Body of pancreas (tissue), 4 donors: ENCODE data around the gene SPOCK1.

Source experiments
- POLR2A ChIP-seq, 3 donors: fragments of 450-650 bp; IDR thresholded peaks; one replicate each; pipeline ENCODE4 v1.6.1; 2016; ENCODE audit warnings: antibody characterized with exemption in 3 of 3, mild to moderate bottlenecking in 2 of 3
- TF ChIP-seq, protein P1 (sequence below), 7 experiments: fragments of 450-650 bp in 4 of 7; fragments of 200-600 bp in 3 of 7; sonication (generic) in 3 of 7; IDR thresholded peaks; one replicate each; pipeline ENCODE4 v1.5.1; 2016 to 2019; ENCODE audit warnings: antibody characterized with exemption in 7 of 7

DNA sequence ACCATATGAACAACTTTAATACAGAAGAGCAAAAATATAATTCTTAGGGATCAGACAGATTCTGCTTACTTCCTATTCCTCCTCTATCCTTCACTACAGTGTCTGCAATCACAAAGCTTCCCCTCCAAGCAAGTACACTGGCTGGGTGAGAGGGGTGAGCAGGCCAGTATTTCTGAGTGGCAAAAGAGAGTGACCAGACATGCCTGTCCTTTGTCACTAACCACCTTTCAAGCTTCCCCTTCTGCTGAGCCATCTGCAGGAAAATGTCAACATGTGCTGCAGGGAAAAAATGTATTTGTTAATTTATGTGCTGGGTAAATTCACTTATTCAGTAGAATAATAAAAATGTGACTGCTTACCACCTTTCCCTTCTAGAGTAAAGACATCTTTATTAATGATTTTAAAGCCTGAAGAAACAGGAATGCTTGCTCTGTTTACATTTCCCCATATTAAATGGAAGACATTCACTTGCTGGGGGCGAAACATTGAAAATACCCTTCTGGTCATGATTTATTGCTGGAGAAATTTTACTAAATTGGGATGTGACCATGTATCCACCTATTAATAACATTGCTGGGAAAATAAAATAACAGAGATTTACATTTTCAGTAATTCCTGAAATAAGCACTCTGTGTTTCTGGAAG is 84.9 kb downstream of the SPOCK1 start:
- TF ChIP-seq, protein P1, sequence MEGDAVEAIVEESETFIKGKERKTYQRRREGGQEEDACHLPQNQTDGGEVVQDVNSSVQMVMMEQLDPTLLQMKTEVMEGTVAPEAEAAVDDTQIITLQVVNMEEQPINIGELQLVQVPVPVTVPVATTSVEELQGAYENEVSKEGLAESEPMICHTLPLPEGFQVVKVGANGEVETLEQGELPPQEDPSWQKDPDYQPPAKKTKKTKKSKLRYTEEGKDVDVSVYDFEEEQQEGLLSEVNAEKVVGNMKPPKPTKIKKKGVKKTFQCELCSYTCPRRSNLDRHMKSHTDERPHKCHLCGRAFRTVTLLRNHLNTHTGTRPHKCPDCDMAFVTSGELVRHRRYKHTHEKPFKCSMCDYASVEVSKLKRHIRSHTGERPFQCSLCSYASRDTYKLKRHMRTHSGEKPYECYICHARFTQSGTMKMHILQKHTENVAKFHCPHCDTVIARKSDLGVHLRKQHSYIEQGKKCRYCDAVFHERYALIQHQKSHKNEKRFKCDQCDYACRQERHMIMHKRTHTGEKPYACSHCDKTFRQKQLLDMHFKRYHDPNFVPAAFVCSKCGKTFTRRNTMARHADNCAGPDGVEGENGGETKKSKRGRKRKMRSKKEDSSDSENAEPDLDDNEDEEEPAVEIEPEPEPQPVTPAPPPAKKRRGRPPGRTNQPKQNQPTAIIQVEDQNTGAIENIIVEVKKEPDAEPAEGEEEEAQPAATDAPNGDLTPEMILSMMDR (IDR thresholded peaks at IDR 0.05), result no peak
- TF ChIP-seq POLR2A (IDR thresholded peaks at IDR 0.05), result no peak
